Transverse colon (tissue), 4 donors: ENCODE data around the gene STARD9. TPM values are rescaled to one million over a fixed set of nuclear protein-coding genes. Genes with fewer than 3 reads are reported as not detected.

Experiments used
- DNase-seq: peaks from one replicate; pipeline ENCODE4 v3.0.0-alpha.2; 2019
- H3K27ac ChIP-seq, 4 donors: fragments of 200-600 bp; sonication (generic); 2 replicates each; pipeline ENCODE4 v1.5.1; 2016 to 2018; ENCODE audit warnings: inconsistent platforms in 4 of 4
- H3K27me3 ChIP-seq: fragments of 200-600 bp; sonication (generic); 2 replicates; pipeline ENCODE4 v1.5.1; 2017; ENCODE audit warnings: inconsistent platforms
- H3K36me3 ChIP-seq, 4 donors: fragments of 200-600 bp; sonication (generic); 2 replicates each; pipeline ENCODE4 v1.5.1; 2017 to 2019; ENCODE audit warnings: inconsistent platforms in 4 of 4
- H3K4me1 ChIP-seq, 4 donors: fragments of 200-600 bp; sonication (generic); 2 replicates each; pipeline ENCODE4 v1.5.1; 2017 to 2020; ENCODE audit warnings: inconsistent platforms in 4 of 4
- H3K4me3 ChIP-seq, 4 donors: fragments of 200-600 bp; sonication (generic); 1 replicate in 1 of 4; 2 replicates in 3 of 4; pipeline versions ENCODE4 v1.5.1 to v1.6.1; 2017 to 2019; ENCODE audit warnings: inconsistent platforms in 4 of 4
- H3K9me3 ChIP-seq, 2 donors: fragments of 200-600 bp; sonication (generic); 2 replicates each; pipeline ENCODE4 v1.5.1; 2017 to 2019; ENCODE audit warnings: inconsistent platforms in 2 of 2
- EP300 ChIP-seq: sonication (generic); formaldehyde crosslinking; IDR thresholded peaks from one replicate; pipeline ENCODE4 v1.6.1; 2017; ENCODE audit warnings: antibody characterized with exemption, low read depth
- POLR2A ChIP-seq: fragments of 450-650 bp; IDR thresholded peaks from one replicate; pipeline ENCODE4 v1.6.1; 2016; ENCODE audit warnings: antibody characterized with exemption, mild to moderate bottlenecking, moderate library complexity
- POLR2AphosphoS5 ChIP-seq, 3 donors: sonication (generic); formaldehyde crosslinking; IDR thresholded peaks; one replicate each; pipeline ENCODE4 v1.6.1; 2016; ENCODE audit warnings: antibody characterized with exemption in 3 of 3
- whole genome bisulfite sequencing, 2 donors: methylation state at CpG; one replicate each; pipeline ENCODE4 v1.1.5; 2018; ENCODE audit warnings: low coverage in 1 of 2; 5-methylcytosine and 5-hydroxymethylcytosine counted together
- in situ Hi-C, 4 donors: fragments of 200-750 bp; cut with MboI; loops; one replicate each; pipeline versions ENCODE4 v1.15.0 to v1.15.1; 2017; ENCODE audit warnings: low sequenced_read_pairs in 3 of 4, low pct_ligation_motif_present in 1 of 4, low pct_unique_long_range_greater_than_20kb in 1 of 4
- intact Hi-C: fragments of 100-400 bp; cut with DNase I; formaldehyde crosslinking; loops from one replicate; pipeline ENCODE4 v1.15.1; 2023; ENCODE audit warnings: low total_unique reads
- total RNA-seq, 4 donors: library from RNA; depleted of rRNA; stranded (reverse); fragments of >200 nt; gene quantifications; one replicate each; pipeline ENCODE4 v1.1.0, GENCODE V29; 2016
- TF ChIP-seq, protein P1 (sequence below), 5 experiments: fragments of 200-600 bp in 3 of 5; fragments of 450-650 bp in 2 of 5; sonication (generic) in 3 of 5; IDR thresholded peaks; 1 replicate in 2 of 5; 2 replicates in 3 of 5; pipeline ENCODE4 v1.5.1; 2016 to 2017; ENCODE audit warnings: antibody characterized with exemption in 5 of 5, inconsistent platforms in 3 of 5, mild to moderate bottlenecking in 2 of 5, moderate library complexity in 1 of 5

The STARD9 gene
- total RNA-seq, 4 donors from 2014 or later, result 11.1 to 52.5 (median 22.4) TPM

GRCh38 chr15:42616107-42616506 is 40.7 kb downstream of the STARD9 start:
- DNase-seq, result no peak
- Histone ChIP-seq H3K4me1 (peaks cover 0 to 3% (median 0%) of the 10 kb centered on the region in 4 donors), H3K27ac (no peak overlapping the region), H3K36me3 (no peaks in the 10 kb centered on the region), H3K27me3 (no peaks in the 10 kb centered on the region), H3K4me3 (no peak overlapping the region), H3K9me3 (no peaks in the 10 kb centered on the region)
- intact Hi-C loops, result no loop called here
- in situ Hi-C loops, result no loop called here
- TF ChIP-seq EP300 (no peak), POLR2AphosphoS5 (IDR thresholded peaks at IDR 0.05) (no peak), POLR2A (no peak)
- TF ChIP-seq, protein P1, sequence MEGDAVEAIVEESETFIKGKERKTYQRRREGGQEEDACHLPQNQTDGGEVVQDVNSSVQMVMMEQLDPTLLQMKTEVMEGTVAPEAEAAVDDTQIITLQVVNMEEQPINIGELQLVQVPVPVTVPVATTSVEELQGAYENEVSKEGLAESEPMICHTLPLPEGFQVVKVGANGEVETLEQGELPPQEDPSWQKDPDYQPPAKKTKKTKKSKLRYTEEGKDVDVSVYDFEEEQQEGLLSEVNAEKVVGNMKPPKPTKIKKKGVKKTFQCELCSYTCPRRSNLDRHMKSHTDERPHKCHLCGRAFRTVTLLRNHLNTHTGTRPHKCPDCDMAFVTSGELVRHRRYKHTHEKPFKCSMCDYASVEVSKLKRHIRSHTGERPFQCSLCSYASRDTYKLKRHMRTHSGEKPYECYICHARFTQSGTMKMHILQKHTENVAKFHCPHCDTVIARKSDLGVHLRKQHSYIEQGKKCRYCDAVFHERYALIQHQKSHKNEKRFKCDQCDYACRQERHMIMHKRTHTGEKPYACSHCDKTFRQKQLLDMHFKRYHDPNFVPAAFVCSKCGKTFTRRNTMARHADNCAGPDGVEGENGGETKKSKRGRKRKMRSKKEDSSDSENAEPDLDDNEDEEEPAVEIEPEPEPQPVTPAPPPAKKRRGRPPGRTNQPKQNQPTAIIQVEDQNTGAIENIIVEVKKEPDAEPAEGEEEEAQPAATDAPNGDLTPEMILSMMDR (IDR thresholded peaks at IDR 0.05), result no peak
- WGBS, 2 donors, result 40 to 47% methylated on average over 2 of the region's 2 CpGs

DNA sequence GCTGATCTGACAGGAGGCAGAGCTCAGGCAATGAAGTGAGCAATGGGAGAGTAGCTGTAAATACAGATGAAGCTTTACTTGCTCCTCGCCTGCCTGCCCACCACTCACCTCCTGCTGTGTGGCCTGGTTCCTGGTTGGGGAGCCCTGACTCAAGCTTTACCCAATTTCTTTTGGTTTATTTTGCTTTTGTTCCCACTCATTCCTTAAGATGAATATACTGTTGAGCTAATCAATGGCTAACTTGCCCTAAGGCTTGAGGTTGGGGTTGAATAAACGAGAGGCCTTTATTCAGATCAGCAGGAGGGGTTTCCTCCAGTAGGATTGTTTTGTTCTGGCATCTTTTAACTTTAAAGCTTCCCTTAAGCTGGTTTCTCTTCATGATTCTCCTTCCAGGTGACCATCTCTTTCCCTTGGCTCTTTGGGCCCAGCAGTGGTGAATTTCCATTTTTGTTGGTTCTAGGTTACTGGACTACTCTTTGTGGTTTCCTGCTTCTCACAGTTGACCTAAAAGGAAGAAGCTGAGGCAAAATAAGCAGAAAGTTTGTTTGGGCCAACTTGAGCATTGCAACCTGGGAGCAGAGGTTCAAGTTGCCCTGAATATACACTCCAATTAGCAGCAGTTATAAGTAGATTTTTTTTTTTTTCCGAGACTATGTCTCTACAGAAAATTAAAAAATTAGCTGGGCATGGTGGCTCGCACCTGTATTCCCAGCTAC is 44.4 kb downstream of the STARD9 start:
- Histone ChIP-seq H3K4me1 (peaks cover 0 to 3% (median 1%) of the 10 kb centered on the region in 4 donors), H3K27me3 (no peaks in the 10 kb centered on the region), H3K36me3 (no peaks in the 10 kb centered on the region), H3K9me3 (no peaks in the 10 kb centered on the region), H3K4me3 (no peak overlapping the region), H3K27ac (no peak overlapping the region)
- in situ Hi-C loops, result no loop called here
- DNase-seq, result no peak
- TF ChIP-seq, protein P1 (IDR thresholded peaks at IDR 0.05), result no peak
- no peak for TF ChIP-seq POLR2AphosphoS5 (IDR thresholded peaks at IDR 0.05)
- TF ChIP-seq POLR2A, result no peak
- no peak for TF ChIP-seq EP300
- WGBS, 2 donors, result 83 to 87% methylated on average over 4 of the region's 4 CpGs
- intact Hi-C loops, result no loop called here

GRCh38 chr15:42621386-42621785 is 46.0 kb downstream of the STARD9 start:
- Histone ChIP-seq H3K9me3 (no peaks in the 10 kb centered on the region), H3K27me3 (no peaks in the 10 kb centered on the region), H3K4me3 (no peak overlapping the region), H3K36me3 (no peaks in the 10 kb centered on the region), H3K4me1 (peaks cover 0 to 3% (median 0%) of the 10 kb centered on the region in 4 donors), H3K27ac (no peak overlapping the region)
- WGBS, 2 donors, result 97 to 100% methylated on average over 1 of the region's 1 CpG
- intact Hi-C loops (no loop called here), in situ Hi-C loops (no loop called here)
- TF ChIP-seq, protein P1 (IDR thresholded peaks at IDR 0.05), result no peak
- TF ChIP-seq POLR2A, result no peak
- no peak for TF ChIP-seq EP300
- TF ChIP-seq POLR2AphosphoS5 (IDR thresholded peaks at IDR 0.05), result no peak
- DNase-seq, result no peak

DNA sequence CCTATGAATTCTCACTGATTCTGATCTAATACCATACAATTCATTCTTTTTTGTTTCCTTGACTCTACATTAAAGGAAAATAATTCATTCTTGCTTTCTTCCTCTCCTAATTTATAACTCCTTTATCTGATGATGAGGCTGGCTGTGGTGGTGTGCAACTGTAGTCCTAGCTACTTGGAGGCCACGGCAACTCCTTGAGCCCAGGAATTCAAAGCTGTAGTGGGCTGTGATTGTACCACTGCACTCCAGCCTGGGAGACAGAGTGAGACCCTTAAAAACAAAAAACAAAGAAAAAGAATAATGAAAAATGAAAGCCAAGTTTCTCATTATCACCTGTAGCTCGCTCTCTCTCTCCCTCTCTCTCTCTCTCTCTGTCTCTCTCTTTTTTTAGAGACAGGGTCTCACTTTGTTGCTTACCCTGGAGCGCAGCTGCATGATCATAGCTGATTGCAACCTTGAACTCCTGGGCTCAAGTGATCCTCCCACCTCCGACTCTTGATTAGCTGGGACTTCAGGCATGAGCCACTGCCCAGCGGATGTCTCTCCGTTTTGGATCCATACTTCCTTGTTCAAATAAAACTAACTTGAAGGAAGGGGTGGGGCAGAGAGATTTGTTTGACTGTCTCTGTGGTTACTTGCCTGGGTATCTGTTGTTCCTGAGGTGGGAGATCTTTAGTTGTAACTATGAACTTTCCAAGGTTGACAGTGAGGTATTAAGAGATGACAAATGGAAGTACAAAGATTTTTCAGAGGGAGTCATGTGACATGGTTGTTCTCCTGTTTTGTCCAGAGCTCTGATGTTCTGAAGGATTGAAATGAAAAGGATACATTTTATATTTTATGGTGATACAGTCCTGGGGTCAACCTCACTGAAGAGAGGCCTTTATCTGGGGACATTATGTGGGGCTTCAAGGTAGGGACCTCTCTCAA is 46.9 kb downstream of the STARD9 start:
- Histone ChIP-seq H3K9me3 (no peaks in the 10 kb centered on the region), H3K27ac (no peak overlapping the region), H3K4me3 (no peak overlapping the region), H3K4me1 (peaks cover 0 to 3% (median 0%) of the 10 kb centered on the region in 4 donors), H3K27me3 (no peaks in the 10 kb centered on the region), H3K36me3 (no peaks in the 10 kb centered on the region)
- in situ Hi-C loops (no loop called here), intact Hi-C loops (no loop called here)
- 71 to 82% methylated on average over 2 to 6 of the region's 6 CpGs for WGBS, 2 donors
- TF ChIP-seq POLR2AphosphoS5 (IDR thresholded peaks at IDR 0.05) (no peak), EP300 (no peak), POLR2A (no peak)
- TF ChIP-seq, protein P1 (IDR thresholded peaks at IDR 0.05), result no peak
- DNase-seq, result peak; percentile 13
